ENCODE measurements around the gene CPM. TPM values are rescaled to one million over a fixed set of nuclear protein-coding genes. Genes with fewer than 3 reads are reported as not detected.

The CPM gene
- polyA plus RNA-seq, 2 of the 4 experiments (the other 2 are of a cell fraction): 3.7 to 6.8 TPM

GRCh38 chr12:68886636-68887572, 46.1 kb downstream of the CPM start:
- Histone ChIP-seq H3K4me3 (no peak overlapping the region), H3K27ac (no peak overlapping the region), H3K4me2 (no peak overlapping the region), H3K9me3 (no peaks in the 10 kb centered on the region), H3K4me1 (no peaks in the 10 kb centered on the region)
- DNase-seq (ENCODE audit: low read depth in 1 of 2, low spot score in 1 of 2): no peak
- CTCF ChIA-PET: interaction anchor here (0.5 to 1.4 kb wide), 3 partner anchors 84 to 367 kb away, joined by 3 read pairs; no protein-coding TSS in a partner anchor
- POLR2A ChIA-PET: no interaction called here
- no peak for ATAC-seq
- no peak for TF ChIP-seq E2F6 (IDR thresholded peaks at IDR 0.05; ENCODE audit: borderline replicate concordance, low read depth)
- TF ChIP-seq, protein P1, sequence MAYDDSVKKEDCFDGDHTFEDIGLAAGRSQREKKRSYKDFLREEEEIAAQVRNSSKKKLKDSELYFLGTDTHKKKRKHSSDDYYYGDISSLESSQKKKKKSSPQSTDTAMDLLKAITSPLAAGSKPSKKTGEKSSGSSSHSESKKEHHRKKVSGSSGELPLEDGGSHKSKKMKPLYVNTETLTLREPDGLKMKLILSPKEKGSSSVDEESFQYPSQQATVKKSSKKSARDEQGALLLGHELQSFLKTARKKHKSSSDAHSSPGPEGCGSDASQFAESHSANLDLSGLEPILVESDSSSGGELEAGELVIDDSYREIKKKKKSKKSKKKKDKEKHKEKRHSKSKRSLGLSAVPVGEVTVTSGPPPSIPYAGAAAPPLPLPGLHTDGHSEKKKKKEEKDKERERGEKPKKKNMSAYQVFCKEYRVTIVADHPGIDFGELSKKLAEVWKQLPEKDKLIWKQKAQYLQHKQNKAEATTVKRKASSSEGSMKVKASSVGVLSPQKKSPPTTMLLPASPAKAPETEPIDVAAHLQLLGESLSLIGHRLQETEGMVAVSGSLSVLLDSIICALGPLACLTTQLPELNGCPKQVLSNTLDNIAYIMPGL (CRISPR knock-in tag; IDR thresholded peaks at IDR 0.05; ENCODE audit: borderline replicate concordance): no peak
- TF ChIP-seq HES2 (IDR thresholded peaks at IDR 0.05): no peak
- TF ChIP-seq MYC (IDR thresholded peaks at IDR 0.05; ENCODE audit: borderline replicate concordance, low read length): no peak
- 81% methylated on average over 5 of the region's 5 CpGs for WGBS (ENCODE audit: missing lambda C conversion rate)
- FAIRE-seq: no peak

DNA sequence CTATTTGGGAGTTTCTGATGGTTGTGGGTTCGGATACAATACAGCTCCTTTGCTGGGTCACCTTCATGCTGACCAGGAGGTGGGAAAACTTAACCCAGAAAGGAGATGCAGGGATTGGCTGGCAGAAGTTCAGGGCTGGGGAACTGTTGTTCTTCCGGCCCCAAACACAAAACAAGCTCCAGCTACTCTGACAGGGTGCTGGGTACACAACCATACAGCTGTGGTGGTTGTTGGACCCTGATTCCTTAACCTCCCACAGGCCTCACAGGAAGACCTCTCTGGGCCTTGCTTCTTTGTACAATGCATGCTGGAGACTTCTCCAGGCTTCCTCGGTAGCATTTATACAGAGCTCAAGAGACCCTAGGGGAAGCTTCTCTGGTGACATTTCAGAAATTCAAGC, 47.6 kb downstream of the CPM start:
- no peaks in the 10 kb centered on the region for H3K9me3 ChIP-seq
- no peak overlapping the region for H3K4me2 ChIP-seq
- H3K27ac ChIP-seq: no peak overlapping the region
- ChIA-PET CTCF (interaction anchor here (0.9 kb wide), 1 partner anchor 18 kb away, joined by 3 read pairs; no protein-coding TSS in a partner anchor), POLR2A (no interaction called here)
- H3K4me1 ChIP-seq: no peaks in the 10 kb centered on the region
- ATAC-seq (no peak), DNase-seq (ENCODE audit: low read depth in 1 of 2, low spot score in 1 of 2) (no peak), FAIRE-seq (no peak)
- 81% methylated on average over 3 of the region's 3 CpGs for WGBS (ENCODE audit: missing lambda C conversion rate)
- H3K4me3 ChIP-seq: no peak overlapping the region
- TF ChIP-seq CBX2 (IDR thresholded peaks at IDR 0.05; ENCODE audit: borderline replicate concordance, low read depth) (no peak), CBX8 (IDR thresholded peaks at IDR 0.05) (no peak), HDAC2 (IDR thresholded peaks at IDR 0.05) (no peak), SREBF2 (IDR thresholded peaks at IDR 0.05) (no peak), SMC3 (IDR thresholded peaks at IDR 0.05) (no peak), EHMT2 (IDR thresholded peaks at IDR 0.05; ENCODE audit: low read depth) (no peak)

DNA sequence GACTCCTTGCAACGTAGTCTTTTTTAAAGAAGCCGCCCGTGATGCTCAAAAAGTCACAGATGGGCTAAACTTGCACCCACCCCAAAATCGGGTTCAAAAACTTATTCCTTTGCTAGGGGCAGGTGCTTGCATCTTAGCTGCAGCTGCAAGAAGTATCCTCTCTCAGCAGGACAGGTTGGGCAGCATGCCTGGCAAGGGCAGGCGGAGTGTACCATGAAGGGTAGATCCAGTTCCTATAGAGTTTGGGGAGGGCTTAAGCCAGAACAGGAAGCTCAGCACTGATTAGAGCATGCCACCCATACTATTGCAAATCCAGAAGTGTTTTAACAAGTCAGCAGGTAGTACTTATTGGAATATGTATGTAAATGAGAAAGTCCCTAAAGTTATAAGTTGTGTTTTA, 48.7 kb downstream of the CPM start:
- H3K4me3 ChIP-seq: no peak overlapping the region
- no peaks in the 10 kb centered on the region for H3K9me3 ChIP-seq
- no peak for DNase-seq (ENCODE audit: low read depth in 1 of 2, low spot score in 1 of 2)
- CTCF ChIA-PET: no interaction called here
- H3K4me1 ChIP-seq: no peaks in the 10 kb centered on the region
- H3K27ac ChIP-seq: no peak overlapping the region
- no peak for ATAC-seq
- TF ChIP-seq HOXB13 (CRISPR knock-in tag; IDR thresholded peaks at IDR 0.05; ENCODE audit: low read depth): no peak
- no peak for TF ChIP-seq ZSCAN20 (CRISPR knock-in tag; IDR thresholded peaks at IDR 0.05)
- TF ChIP-seq, protein P2, sequence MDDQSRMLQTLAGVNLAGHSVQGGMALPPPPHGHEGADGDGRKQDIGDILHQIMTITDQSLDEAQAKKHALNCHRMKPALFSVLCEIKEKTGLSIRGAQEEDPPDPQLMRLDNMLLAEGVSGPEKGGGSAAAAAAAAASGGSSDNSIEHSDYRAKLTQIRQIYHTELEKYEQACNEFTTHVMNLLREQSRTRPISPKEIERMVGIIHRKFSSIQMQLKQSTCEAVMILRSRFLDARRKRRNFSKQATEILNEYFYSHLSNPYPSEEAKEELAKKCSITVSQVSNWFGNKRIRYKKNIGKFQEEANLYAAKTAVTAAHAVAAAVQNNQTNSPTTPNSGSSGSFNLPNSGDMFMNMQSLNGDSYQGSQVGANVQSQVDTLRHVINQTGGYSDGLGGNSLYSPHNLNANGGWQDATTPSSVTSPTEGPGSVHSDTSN (IDR thresholded peaks at IDR 0.05): no peak
- no peak for TF ChIP-seq TFCP2L1 (CRISPR knock-in tag; IDR thresholded peaks at IDR 0.05)
- TF ChIP-seq JUNB (IDR thresholded peaks at IDR 0.05): no peak
- TF ChIP-seq TP53 (CRISPR knock-in tag; IDR thresholded peaks at IDR 0.05): no peak
- WGBS (ENCODE audit: missing lambda C conversion rate): 78% methylated on average over 5 of the region's 5 CpGs
- no peak overlapping the region for H3K4me2 ChIP-seq
- FAIRE-seq: no peak
- POLR2A ChIA-PET: no interaction called here

Measured in A549 (cell line).